ENCODE results near the gene TTC3.

Gene TTC3

GRCh38 chr21:37249112-37249904 lies 176.3 kb downstream of the TTC3 start:
- no peak for TF ChIP-seq CTCF (IDR thresholded peaks at IDR 0.05; ENCODE audit: extremely low read depth, missing control alignments)
- DNase-seq (ENCODE audit: low spot score) = no peak

GRCh38 chr21:37251294-37251634 lies 178.2 kb downstream of the TTC3 start:
- no peak for TF ChIP-seq CTCF (IDR thresholded peaks at IDR 0.05; ENCODE audit: extremely low read depth, missing control alignments)
- DNase-seq (ENCODE audit: low spot score) = no peak

Data from GM20000 (cell line).